Heart left ventricle (tissue), 13 donors: ENCODE data around the gene MYH15.

Experiments
- POLR2A ChIP-seq, 2 donors: fragments of 450-650 bp; IDR thresholded peaks; one replicate each; pipeline ENCODE4 v1.6.1; 2017; ENCODE audit warnings: antibody characterized with exemption in 2 of 2, mild to moderate bottlenecking in 2 of 2, moderate library complexity in 2 of 2
- TF ChIP-seq, protein P1 (sequence below), 12 donors: fragments of 200-600 bp; sonication (generic) in 4 of 12; IDR thresholded peaks; one replicate each; pipeline versions ENCODE4 v1.5.0 to v1.8.0; 2018 to 2022; ENCODE audit warnings: antibody characterized with exemption in 12 of 12, mild to moderate bottlenecking in 5 of 12
- donor health status: ischemic (EF 13 %, LVEDD 7.1; RV severe dilation, severe dysfunction).
- donor health status: DM: no; HTN: yes; CAD: no.
- donor health status: DM: no; HTN: no; CAD: no.
- donor health status: ischemic (EF 25% LVEDD 6.9; RV normal size, moderate dysfunction).
- donor health status: ischemic (EF 25% LVEDD 5.7; RV mildly dilated, moderate dysfunction).
- donor health status: ischemic (EF 35%, LVEDD 5.7; RV mildly dilated, moderate dysfunction).
- donor health status: nonischemic (EF 11% LVEDD 7.7; RV severe dilation, severe dysfunction).
- donor health status: DM: yes; HTN: yes; CAD: no.
- donor health status: PGD.
- donor health status: ischemic (EF 29% LVEDD 5.4; RV normal size, mild dysfunction).
- donor health status: nonischemic (EF 23%, LVEDD 6.1; RV moderate dilation, normal function).

DNA sequence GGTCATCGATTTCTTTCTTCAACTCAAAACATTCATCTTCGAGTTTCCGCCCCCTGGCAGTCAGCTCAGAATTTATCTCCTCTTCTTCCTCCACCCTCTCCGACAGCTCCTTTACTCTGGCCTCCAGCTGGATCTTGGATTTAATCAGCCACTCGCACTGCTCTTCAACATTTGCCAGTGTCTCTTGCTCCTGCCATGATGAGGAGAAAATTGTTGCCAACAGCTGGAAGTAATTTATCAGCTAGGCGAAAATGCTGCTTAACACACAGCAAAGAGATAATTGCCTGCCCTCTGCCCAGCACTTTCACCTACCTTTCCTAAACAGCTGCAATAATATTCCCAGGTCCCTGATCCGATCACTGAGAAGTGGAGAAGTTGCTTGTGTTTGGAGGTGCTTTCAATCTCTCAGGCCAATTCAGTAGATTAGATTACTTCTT lies 69.3 kb downstream of the MYH15 start:
- TF ChIP-seq, protein P1, sequence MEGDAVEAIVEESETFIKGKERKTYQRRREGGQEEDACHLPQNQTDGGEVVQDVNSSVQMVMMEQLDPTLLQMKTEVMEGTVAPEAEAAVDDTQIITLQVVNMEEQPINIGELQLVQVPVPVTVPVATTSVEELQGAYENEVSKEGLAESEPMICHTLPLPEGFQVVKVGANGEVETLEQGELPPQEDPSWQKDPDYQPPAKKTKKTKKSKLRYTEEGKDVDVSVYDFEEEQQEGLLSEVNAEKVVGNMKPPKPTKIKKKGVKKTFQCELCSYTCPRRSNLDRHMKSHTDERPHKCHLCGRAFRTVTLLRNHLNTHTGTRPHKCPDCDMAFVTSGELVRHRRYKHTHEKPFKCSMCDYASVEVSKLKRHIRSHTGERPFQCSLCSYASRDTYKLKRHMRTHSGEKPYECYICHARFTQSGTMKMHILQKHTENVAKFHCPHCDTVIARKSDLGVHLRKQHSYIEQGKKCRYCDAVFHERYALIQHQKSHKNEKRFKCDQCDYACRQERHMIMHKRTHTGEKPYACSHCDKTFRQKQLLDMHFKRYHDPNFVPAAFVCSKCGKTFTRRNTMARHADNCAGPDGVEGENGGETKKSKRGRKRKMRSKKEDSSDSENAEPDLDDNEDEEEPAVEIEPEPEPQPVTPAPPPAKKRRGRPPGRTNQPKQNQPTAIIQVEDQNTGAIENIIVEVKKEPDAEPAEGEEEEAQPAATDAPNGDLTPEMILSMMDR (IDR thresholded peaks at IDR 0.05), result no peak
- TF ChIP-seq POLR2A (IDR thresholded peaks at IDR 0.05), result no peak
